K562 (cell line): ENCODE measurements around the gene TMEM217. TPM values are rescaled to one million over a fixed set of nuclear protein-coding genes. Genes with fewer than 3 reads are reported as not detected.
A peak's percentile ranks its signal among the peaks of the same experiment; 100 is the strongest.

Source experiments
- ASH1L ChIP-seq: fragments of 450-650 bp; IDR thresholded peaks from 2 replicates; pipeline ENCODE4 v1.6.1; 2018; ENCODE audit warnings: borderline replicate concordance, mild to moderate bottlenecking, low read depth; ENCODE audit not compliant: partially characterized antibody
- CSDE1 ChIP-seq, 2 experiments: fragments of 450-650 bp; IDR thresholded peaks; 2 replicates each; pipeline ENCODE4 v1.6.1; 2016; ENCODE audit warnings: mild to moderate bottlenecking in 1 of 2
- KDM4B ChIP-seq, 2 experiments: fragments of 450-650 bp in 1 of 2; sonication (generic) in 1 of 2; IDR thresholded peaks; 2 replicates each; pipeline ENCODE4 v1.6.1; 2016 to 2017; ENCODE audit warnings: borderline replicate concordance in 2 of 2, antibody characterized with exemption in 1 of 2, low read depth in 1 of 2, mild to moderate bottlenecking in 1 of 2
- NFYB ChIP-seq: IDR thresholded peaks from 2 replicates; pipeline ENCODE4 v1.6.1; 2011; ENCODE audit warnings: mild to moderate bottlenecking, moderate library complexity; ENCODE audit not compliant: insufficient read length; ENCODE audit errors: extremely low read depth
- PRPF4 ChIP-seq: fragments of 200-400 bp; formaldehyde crosslinking; IDR thresholded peaks from one replicate; pipeline ENCODE4 v1.6.1; 2017; ENCODE audit warnings: low read length, low read depth, mild to moderate bottlenecking; ENCODE audit not compliant: insufficient read depth, poor library complexity, severe bottlenecking
- SAP30 ChIP-seq: fragments of 200-600 bp; sonication (generic); IDR thresholded peaks from 2 replicates; pipeline ENCODE4 v1.6.1; 2012; ENCODE audit warnings: borderline replicate concordance, low read depth, mild to moderate bottlenecking, moderate library complexity, low read length, control low read depth, inconsistent platforms; ENCODE audit not compliant: insufficient read depth, poor library complexity, severe bottlenecking
- TCFL5 ChIP-seq: fragments of 250-450 bp; sonication (Bioruptor Pico); conservative IDR thresholded peaks from 2 replicates; pipeline ENCODE4 v1.6.1; 2021; ENCODE audit warnings: mild to moderate bottlenecking, moderate library complexity, matching md5 sums
- ZNF174 ChIP-seq: fragments of 250-450 bp; sonication (Bioruptor Pico); IDR thresholded peaks from 2 replicates; pipeline ENCODE4 v1.4.0; 2020; ENCODE audit warnings: mild to moderate bottlenecking
- ZNF316 ChIP-seq: fragments of 450-650 bp; IDR thresholded peaks from 2 replicates; pipeline ENCODE4 v1.6.1; 2016
- polyA plus RNA-seq, 8 experiments: library from polyadenylated mRNA; depleted of rRNA in 4 of 8; stranded (reverse) in 5 of 8; unstranded in 3 of 8; fragments of >200 nt; fragmentation: Nextera tagmentation in 2 of 8; fragmentation: Illumina TruSeq in 1 of 8; extraction: Ambion mirVana in 2 of 8; extraction: Trizol in 1 of 8; gene quantifications; 2 replicates each; pipeline versions ENCODE4 v1.2.1 to v1.2.3, GENCODE V29; 2011 to 2014; ENCODE audit warnings: inconsistent platforms in 1 of 8, missing spikeins in 1 of 8
- total RNA-seq, 7 experiments: library from RNA; depleted of rRNA in 6 of 7; stranded (reverse); fragments of >200 nt in 6 of 7; fragmentation: Illumina TruSeq in 2 of 7; extraction: Trizol in 2 of 7; gene quantifications; 2 replicates each; pipeline versions ENCODE4 v1.2.1 to v1.2.3, GENCODE V29; 2011 to 2021; ENCODE audit warnings: low replicate concordance in 1 of 7
- TF ChIP-seq, protein P1 (sequence below): fragments of 250-450 bp; sonication (Bioruptor Pico); IDR thresholded peaks from 2 replicates; pipeline ENCODE4 v1.4.0; 2020
- TF ChIP-seq, protein P2 (sequence below): fragments of 450-650 bp; IDR thresholded peaks from 2 replicates; pipeline ENCODE4 v1.7.1; 2018; ENCODE audit warnings: mild to moderate bottlenecking, low read depth; ENCODE audit not compliant: partially characterized antibody
- TF ChIP-seq, protein P3 (sequence below): fragments of 450-650 bp; IDR thresholded peaks from 2 replicates; pipeline ENCODE4 v1.6.1; 2016; ENCODE audit warnings: mild to moderate bottlenecking
- TF ChIP-seq, protein P4 (sequence below), 2 experiments: fragments of 200-800 bp in 1 of 2; sonication (Bioruptor generic) in 1 of 2; sonication (generic) in 1 of 2; formaldehyde crosslinking in 1 of 2; IDR thresholded peaks in 1 of 2; conservative IDR thresholded peaks in 1 of 2; 2 replicates each; pipeline versions ENCODE4 v1.5.0 to v1.6.1; 2016 to 2020; ENCODE audit warnings: missing compliant biosample characterization in 1 of 2, missing genetic modification characterization in 1 of 2, missing genetic modification reagents in 1 of 2

TMEM217 gene
- total and polyA plus RNA-seq, 9 of the 15 experiments (the other 6 are each of a cell fraction or from before 2014, with no cell fraction given): 1.3 to 8.0 (median 1.9) TPM

DNA sequence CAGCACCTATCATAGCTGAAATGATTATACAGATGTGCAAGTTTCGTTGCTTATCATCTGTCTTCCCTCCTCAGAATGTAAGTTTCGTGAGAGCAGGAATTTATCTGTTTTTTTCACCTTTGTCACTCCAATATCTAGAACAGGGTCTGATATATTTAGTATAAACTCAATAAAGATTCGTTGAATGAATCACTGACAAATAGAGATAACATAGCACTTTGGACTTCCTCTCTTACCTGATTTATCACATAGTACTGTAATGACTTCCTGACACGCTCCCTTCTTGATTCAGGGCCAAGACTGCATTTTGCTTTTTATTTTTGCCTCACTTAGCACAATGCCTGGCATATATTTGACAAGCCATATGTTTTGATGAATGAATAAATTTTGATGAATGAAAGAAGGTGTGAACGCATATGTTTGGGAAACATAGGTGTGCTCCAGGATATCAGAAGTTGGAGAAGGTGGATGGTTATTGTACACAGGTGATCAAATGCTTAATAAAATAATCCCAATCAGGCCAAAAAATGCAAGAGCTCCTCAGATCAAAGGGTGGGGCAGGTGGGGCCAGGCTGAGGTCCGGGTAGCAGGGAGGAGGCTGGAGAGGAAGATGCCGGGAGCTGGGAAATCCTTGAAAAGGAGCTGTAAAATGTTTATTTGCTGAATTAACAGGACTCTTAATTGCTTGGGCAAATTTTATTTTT lies 55.0 kb downstream of the TMEM217 start (continued):
- TF ChIP-seq, protein P1, sequence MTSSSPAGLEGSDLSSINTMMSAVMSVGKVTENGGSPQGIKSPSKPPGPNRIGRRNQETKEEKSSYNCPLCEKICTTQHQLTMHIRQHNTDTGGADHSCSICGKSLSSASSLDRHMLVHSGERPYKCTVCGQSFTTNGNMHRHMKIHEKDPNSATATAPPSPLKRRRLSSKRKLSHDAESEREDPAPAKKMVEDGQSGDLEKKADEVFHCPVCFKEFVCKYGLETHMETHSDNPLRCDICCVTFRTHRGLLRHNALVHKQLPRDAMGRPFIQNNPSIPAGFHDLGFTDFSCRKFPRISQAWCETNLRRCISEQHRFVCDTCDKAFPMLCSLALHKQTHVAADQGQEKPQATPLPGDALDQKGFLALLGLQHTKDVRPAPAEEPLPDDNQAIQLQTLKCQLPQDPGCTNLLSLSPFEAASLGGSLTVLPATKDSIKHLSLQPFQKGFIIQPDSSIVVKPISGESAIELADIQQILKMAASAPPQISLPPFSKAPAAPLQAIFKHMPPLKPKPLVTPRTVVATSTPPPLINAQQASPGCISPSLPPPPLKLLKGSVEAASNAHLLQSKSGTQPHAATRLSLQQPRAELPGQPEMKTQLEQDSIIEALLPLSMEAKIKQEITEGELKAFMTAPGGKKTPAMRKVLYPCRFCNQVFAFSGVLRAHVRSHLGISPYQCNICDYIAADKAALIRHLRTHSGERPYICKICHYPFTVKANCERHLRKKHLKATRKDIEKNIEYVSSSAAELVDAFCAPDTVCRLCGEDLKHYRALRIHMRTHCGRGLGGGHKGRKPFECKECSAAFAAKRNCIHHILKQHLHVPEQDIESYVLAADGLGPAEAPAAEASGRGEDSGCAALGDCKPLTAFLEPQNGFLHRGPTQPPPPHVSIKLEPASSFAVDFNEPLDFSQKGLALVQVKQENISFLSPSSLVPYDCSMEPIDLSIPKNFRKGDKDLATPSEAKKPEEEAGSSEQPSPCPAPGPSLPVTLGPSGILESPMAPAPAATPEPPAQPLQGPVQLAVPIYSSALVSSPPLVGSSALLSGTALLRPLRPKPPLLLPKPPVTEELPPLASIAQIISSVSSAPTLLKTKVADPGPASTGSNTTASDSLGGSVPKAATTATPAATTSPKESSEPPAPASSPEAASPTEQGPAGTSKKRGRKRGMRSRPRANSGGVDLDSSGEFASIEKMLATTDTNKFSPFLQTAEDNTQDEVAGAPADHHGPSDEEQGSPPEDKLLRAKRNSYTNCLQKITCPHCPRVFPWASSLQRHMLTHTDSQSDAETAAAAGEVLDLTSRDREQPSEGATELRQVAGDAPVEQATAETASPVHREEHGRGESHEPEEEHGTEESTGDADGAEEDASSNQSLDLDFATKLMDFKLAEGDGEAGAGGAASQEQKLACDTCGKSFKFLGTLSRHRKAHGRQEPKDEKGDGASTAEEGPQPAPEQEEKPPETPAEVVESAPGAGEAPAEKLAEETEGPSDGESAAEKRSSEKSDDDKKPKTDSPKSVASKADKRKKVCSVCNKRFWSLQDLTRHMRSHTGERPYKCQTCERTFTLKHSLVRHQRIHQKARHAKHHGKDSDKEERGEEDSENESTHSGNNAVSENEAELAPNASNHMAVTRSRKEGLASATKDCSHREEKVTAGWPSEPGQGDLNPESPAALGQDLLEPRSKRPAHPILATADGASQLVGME (CRISPR knock-in tag): no peak
- no peak for TF ChIP-seq TCFL5 (CRISPR knock-in tag)
- TF ChIP-seq KDM4B (IDR thresholded peaks at IDR 0.05; ENCODE audit: borderline replicate concordance in 2 of 2, low read depth in 1 of 2): 0 out of 4 replicates have a peak, but pooled peaks of 1 of the 2 experiments have one; percentile 71
- TF ChIP-seq ASH1L: no peak
- TF ChIP-seq, protein P2, sequence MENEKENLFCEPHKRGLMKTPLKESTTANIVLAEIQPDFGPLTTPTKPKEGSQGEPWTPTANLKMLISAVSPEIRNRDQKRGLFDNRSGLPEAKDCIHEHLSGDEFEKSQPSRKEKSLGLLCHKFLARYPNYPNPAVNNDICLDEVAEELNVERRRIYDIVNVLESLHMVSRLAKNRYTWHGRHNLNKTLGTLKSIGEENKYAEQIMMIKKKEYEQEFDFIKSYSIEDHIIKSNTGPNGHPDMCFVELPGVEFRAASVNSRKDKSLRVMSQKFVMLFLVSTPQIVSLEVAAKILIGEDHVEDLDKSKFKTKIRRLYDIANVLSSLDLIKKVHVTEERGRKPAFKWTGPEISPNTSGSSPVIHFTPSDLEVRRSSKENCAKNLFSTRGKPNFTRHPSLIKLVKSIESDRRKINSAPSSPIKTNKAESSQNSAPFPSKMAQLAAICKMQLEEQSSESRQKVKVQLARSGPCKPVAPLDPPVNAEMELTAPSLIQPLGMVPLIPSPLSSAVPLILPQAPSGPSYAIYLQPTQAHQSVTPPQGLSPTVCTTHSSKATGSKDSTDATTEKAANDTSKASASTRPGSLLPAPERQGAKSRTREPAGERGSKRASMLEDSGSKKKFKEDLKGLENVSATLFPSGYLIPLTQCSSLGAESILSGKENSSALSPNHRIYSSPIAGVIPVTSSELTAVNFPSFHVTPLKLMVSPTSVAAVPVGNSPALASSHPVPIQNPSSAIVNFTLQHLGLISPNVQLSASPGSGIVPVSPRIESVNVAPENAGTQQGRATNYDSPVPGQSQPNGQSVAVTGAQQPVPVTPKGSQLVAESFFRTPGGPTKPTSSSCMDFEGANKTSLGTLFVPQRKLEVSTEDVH: no peak
- TF ChIP-seq, protein P3, sequence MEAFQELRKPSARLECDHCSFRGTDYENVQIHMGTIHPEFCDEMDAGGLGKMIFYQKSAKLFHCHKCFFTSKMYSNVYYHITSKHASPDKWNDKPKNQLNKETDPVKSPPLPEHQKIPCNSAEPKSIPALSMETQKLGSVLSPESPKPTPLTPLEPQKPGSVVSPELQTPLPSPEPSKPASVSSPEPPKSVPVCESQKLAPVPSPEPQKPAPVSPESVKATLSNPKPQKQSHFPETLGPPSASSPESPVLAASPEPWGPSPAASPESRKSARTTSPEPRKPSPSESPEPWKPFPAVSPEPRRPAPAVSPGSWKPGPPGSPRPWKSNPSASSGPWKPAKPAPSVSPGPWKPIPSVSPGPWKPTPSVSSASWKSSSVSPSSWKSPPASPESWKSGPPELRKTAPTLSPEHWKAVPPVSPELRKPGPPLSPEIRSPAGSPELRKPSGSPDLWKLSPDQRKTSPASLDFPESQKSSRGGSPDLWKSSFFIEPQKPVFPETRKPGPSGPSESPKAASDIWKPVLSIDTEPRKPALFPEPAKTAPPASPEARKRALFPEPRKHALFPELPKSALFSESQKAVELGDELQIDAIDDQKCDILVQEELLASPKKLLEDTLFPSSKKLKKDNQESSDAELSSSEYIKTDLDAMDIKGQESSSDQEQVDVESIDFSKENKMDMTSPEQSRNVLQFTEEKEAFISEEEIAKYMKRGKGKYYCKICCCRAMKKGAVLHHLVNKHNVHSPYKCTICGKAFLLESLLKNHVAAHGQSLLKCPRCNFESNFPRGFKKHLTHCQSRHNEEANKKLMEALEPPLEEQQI: no peak
- TF ChIP-seq ZNF316: no peak
- TF ChIP-seq, protein P4, sequence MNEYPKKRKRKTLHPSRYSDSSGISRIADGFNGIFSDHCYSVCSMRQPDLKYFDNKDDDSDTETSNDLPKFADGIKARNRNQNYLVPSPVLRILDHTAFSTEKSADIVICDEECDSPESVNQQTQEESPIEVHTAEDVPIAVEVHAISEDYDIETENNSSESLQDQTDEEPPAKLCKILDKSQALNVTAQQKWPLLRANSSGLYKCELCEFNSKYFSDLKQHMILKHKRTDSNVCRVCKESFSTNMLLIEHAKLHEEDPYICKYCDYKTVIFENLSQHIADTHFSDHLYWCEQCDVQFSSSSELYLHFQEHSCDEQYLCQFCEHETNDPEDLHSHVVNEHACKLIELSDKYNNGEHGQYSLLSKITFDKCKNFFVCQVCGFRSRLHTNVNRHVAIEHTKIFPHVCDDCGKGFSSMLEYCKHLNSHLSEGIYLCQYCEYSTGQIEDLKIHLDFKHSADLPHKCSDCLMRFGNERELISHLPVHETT (CRISPR knock-in tag; conservative IDR thresholded peaks at IDR 0.05 in 1 of 2, IDR thresholded peaks at IDR 0.05 in 1 of 2): no peak
- TF ChIP-seq PRPF4: no peak
- TF ChIP-seq CSDE1 (IDR thresholded peaks at IDR 0.05): peak in 1 of 2 experiments; percentile 57; a peak in 1 of 4 replicates
- no peak for TF ChIP-seq NFYB
- TF ChIP-seq SAP30: no peak
- TF ChIP-seq ZNF174 (CRISPR knock-in tag): no peak
